ENCODE data around the gene BUB1B.

GRCh38 chr15:40217166-40217824 lies 56.4 kb downstream of the BUB1B start:
- TF ChIP-seq, protein P1, sequence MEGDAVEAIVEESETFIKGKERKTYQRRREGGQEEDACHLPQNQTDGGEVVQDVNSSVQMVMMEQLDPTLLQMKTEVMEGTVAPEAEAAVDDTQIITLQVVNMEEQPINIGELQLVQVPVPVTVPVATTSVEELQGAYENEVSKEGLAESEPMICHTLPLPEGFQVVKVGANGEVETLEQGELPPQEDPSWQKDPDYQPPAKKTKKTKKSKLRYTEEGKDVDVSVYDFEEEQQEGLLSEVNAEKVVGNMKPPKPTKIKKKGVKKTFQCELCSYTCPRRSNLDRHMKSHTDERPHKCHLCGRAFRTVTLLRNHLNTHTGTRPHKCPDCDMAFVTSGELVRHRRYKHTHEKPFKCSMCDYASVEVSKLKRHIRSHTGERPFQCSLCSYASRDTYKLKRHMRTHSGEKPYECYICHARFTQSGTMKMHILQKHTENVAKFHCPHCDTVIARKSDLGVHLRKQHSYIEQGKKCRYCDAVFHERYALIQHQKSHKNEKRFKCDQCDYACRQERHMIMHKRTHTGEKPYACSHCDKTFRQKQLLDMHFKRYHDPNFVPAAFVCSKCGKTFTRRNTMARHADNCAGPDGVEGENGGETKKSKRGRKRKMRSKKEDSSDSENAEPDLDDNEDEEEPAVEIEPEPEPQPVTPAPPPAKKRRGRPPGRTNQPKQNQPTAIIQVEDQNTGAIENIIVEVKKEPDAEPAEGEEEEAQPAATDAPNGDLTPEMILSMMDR (IDR thresholded peaks at IDR 0.05) = peak; percentile 77 to 93 (median 89)
- TF ChIP-seq EP300 (IDR thresholded peaks at IDR 0.05; ENCODE audit: low read depth) (no peak), POLR2A (IDR thresholded peaks at IDR 0.05) (no peak), POLR2AphosphoS5 (IDR thresholded peaks at IDR 0.05) (no peak)

Data from transverse colon (tissue), 4 donors.